Renal cortical epithelial cell (primary cell): ENCODE data around the gene PRDM16. TPM values are rescaled to one million over a fixed set of nuclear protein-coding genes. Genes with fewer than 3 reads are reported as not detected.
"Not testable (repeated sequence)": the region's sequence is repeated elsewhere in the genome, so short reads cannot be mapped to it uniquely, and the experiment has no call there.

Source experiments
- DNase-seq: peaks from one replicate; pipeline ENCODE4 v3.0.0-alpha.2; 2011; ENCODE audit warnings: low read depth
- total RNA-seq: library from RNA; depleted of rRNA; stranded (reverse); fragments of >200 nt; gene quantifications from 2 replicates; pipeline ENCODE4 v1.2.3, GENCODE V29; 2014

PRDM16 gene
- total RNA-seq, 1 donor from 2014 or later: 0.94 TPM

DNA sequence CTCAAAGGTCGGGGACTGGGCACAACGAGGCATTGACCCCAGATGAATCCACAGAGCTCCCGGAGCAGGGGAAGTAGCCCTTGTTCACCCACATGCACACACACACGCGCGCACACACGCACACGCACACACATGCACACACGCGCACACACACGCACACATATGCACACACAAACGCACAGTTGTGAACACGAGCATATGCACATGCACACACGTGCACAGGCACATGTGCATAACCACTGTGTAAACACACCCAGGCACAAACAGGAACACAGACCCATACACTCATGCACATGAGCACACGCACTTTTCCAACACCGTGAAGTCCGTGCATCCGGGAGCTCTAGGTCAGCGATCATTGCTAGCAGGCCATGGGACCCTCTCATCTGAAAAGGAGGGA is 208.6 kb downstream of the PRDM16 start:
- no peak for DNase-seq

DNA sequence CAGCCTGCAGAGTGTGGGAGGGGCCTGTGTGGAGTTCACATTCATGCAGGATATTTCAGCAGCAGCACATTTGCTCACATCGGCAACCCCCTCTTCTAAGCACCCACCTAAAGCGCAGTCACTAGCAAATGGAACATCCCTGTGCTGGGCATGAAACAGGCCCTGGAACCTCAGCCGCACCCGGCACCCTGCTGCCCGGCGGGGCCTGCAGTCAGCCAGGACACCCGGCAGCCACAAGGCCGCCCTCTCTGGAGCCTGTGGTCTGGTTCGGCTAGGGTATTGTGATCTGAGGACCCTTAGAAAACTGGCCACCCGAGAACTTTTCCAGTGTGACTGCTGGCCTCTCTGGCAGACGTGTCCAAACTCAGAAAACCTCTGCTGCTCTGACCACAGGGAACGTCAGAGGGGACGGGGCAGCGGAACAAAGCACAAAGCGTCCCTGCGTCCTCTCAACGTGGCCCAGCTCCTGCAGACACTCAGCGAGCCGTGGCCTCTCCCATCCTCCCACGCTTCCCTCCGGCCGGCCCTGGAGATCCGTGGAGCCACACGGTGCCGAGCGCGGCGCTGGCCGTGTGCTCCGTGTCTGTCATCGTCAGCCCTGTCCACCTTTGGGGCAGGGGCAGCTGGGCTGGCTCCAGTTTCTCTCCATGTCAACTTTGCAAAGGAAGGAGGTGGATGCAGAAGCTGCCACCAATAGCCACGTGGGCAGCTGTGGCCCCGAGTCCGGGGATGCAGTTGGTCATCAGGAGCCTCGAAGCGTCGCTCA is 209.6 kb downstream of the PRDM16 start:
- DNase-seq: no peak

DNA sequence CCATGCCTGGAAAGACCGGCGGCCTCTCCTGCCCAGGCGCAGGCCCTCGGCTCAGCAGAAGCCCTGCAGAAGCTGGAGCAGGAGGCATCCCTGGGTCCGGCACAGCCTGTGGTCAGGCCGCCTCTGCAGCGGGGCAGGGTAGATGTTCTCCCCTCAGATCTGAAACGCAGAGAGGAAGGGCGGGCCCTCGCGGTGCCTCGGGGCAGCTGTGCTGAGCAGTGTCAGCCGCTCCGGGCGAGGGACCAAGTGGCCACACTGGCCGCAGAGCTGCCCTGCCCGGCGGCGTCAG is 210.1 kb downstream of the PRDM16 start:
- DNase-seq: no peak

DNA sequence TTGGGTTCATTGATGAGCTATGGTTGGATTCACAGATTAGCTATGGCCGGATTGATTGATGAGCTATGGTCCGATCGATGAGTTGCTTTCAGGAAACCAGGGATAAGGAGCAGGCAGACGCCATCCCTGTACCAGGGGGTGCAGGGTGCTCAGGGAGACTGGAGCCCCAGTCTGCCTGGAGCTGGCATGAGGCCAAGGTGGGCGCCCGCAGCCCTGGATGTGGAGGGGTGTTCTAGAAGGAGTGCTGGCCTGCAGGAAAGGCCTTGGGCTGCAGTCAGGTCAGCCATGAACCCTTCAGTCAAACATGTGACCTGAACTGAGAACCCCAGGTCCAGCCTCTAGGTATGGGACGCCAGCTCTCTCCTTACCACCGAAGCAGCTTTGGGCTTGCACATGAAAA is 212.7 kb downstream of the PRDM16 start:
- no peak for DNase-seq

DNA sequence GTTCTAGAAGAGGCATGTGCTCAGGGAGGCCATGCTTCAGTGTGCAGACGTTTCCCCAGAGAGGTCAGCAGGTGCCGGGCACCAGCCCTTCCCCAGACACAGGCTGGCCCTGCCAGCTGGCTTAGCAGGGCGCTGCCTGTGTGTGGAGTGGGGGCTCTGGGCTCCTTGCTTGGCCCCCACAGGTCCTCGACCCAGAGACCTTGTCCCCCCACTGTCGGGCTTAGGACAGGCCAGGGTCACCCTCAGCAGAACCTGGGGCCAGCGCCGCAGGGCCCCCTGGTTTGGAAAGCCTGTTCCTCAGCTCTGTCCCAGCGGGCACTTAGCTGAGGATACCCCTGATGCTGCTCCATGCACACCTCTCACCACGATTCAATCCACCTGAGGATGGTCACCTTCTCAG is 213.2 kb downstream of the PRDM16 start:
- DNase-seq: no peak

DNA sequence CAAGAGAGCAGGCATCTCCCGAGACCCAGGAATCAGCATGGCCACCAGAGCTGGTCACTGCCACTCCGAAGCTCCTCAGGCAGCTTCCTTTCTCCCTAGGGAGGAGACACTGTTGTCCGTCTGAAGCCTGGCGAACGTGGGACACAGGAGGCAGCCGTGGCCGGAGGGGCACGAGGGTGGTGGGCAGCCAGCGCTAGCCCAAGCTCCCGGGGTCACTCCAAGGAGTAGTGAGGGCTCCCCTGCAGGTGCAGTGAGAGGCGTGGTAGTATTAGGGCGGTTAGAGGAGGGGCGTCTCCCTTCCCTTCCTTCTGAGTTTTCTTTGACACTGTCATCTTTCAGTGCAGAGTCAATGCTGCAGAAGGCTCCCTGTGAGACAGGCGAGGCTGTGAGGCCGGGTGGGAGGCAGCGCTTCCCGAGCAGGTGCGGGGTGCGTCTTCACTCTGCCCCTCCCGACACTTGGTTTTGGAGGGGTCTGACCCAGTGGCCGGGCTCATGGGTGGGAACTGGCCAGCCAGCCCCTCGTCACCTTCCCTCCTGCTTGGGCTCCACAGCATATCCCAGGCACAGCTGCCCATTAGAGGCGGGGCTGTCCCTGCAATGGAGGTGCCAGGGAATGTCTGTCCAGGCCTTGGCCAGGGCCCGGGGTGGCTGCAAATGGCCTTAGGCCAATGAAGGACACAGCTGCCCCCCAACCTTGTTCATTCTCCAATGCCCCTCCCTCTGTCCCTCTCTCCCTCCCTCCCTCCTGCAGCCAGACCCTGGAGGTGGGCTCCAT is 213.8 kb downstream of the PRDM16 start:
- no peak for DNase-seq

DNA sequence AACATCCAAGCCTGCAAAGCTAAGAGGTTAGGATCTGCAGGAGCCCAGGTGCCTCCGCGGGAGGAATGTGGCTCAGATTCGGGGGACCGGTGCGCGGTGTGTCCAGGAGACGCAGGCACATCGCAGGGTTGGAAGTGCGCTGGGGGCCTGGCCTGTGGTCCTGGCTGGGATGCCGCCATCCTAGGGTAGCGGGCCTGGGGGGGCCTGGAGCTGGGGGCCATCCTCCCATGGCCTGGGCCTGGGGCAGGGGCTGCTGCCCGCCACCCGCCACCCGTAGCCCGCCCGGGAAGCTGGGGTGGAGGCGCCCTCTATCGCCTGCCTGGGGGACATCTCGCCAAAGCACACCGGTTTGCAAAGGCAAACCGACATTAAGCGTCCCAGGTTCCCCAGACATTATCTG is 214.8 kb downstream of the PRDM16 start:
- no peak for DNase-seq

DNA sequence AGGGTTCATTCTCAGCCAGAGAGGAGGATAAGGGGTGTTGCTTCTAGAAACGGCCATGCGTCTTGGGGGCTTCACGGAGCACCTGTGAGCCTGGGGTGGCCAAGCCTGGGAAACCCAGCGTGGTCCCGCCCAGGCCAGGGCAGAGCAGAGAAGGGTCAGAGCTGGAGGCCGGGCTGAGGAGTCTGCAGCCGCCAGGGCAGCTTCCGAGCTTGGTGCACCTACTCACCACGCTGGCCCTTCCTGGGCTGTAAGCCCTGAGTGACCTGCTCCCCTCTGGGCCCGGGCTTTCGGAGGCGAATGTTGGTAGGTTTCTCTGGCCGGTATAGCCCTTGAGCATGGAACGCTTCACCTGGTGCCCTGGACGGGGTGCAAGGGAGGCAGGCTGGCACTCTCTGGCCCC is 215.7 kb downstream of the PRDM16 start:
- no peak for DNase-seq

DNA sequence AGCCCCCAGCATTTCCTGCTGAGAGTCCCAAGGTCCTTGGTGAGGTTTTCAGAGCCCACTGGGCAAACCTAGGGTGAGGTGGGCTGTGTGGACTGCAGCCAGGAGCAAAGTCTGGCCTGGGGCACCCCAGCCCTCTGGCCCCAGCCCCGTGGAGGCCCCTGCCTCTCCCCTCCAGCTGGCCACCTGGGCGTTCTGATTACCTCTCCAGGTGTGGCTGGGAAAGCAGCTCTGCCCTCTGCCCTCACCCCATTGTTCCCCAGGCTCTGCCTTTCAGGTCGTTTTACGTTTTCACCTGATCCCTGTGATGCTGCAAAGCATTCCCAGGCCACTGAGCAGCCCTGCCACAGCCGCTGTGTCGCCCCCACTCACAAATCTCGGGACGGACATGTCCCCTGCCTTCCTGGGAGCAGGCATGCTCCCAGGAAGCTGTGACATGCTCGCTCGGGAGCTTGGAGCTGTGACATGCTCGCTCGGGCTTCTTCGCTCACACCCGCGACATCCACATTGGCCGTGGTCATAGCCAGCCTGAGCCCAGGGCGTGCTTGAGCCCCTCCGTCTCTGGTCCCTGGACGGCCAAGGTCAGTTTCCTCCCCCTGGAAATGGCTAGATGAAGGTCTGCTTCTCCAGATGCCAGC is 216.2 kb downstream of the PRDM16 start:
- DNase-seq: no peak

DNA sequence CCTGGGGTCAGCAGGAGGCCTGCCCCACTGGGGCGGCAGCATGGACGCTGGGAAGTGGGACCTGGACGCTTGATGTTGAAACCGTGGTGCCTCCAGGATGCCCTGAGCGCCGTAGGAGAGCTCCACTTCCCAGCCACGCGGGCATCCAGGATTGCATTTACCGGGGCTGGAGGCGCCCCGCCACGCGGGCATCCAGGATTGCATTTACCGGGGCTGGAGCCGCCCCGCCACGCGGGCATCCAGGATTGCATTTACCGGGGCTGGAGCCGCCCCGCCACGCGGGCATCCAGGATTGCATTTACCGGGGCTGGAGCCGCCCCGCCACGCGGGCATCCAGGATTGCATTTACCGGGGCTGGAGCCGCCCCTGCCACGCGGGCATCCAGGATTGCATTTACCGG is 218.1 kb downstream of the PRDM16 start:
- DNase-seq: not testable (repeated sequence)

DNA sequence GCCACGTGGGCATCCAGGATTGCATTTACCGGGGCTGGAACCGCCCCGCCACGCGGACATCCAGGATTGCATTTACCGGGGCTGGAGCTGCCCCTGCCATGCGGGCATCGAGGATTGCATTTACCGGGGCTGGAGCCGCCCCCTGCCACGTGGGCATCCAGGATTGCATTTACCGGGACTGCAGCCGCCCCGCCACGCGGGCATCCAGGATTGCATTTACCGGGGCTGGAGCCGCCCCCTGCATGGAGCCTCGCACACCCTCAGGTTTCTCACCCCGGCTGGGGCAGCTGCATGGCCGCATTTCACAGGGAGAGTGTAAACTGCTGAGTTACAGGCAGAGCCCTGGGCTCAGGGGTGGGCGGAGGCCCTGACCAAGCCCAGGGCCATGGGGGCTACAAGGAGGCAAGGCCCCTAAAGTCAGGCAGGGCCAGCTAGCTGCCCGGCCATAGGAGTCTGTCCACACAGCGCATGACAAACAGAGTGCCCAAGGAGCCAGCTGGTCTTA is 218.7 kb downstream of the PRDM16 start:
- no peak for DNase-seq

DNA sequence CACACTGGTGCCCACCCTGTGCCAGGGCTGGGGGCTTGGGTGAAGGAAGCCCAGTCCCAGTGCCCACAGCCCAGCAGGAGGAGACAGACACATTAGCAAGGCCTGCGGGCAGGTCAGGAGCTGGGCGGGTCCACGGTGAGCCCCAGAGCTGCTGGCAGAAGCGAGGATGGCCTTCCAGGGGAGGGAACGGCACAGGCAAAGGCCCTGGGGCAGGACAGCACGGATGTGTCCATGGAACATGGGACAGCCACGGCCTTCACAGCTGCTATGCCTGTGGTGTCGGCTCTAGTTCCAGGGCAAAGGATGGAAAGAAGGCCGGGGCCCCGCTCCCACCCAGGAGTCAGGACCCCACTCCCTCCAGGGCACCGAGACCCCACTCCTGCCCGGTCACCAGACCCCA is 220.5 kb downstream of the PRDM16 start:
- DNase-seq: no peak

DNA sequence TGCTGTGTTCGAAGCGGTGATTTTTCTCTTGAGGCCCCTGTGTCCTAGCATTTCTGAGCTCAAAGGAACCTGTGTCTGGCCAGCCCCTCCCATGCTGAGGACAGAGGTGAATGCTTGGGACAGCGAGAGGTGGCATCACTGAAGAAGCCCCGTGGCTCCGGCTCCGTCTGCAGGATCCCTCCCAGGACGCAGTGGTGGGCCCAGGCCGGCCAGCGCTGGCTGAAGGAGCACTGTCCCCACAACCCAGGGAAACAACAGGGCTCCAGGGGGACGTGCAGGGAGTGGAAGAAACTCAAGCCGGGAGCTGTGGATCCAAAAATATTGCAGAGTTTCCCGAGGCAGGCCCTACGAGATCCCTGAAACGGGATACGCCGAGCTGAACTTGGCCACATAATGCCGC is 221.4 kb downstream of the PRDM16 start:
- DNase-seq: no peak

DNA sequence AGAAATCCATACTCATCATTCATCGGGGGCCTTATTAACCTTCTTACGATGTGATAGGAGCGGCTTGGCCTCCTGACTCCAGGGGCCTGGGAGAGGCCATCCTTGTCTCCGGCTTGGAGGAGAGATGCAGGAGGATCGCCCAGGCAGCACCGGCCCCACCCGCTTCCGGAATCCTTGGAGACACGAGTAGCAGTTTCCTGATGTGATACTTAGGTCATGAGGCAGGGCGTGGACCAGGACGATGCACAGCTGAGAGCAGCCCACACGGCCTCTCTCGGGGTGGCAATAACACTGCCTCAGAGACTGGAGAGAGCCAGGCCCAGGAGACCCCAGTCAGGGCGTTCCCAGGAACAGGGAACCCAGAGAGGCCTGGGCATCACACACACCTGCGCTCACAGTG is 221.9 kb downstream of the PRDM16 start:
- no peak for DNase-seq

DNA sequence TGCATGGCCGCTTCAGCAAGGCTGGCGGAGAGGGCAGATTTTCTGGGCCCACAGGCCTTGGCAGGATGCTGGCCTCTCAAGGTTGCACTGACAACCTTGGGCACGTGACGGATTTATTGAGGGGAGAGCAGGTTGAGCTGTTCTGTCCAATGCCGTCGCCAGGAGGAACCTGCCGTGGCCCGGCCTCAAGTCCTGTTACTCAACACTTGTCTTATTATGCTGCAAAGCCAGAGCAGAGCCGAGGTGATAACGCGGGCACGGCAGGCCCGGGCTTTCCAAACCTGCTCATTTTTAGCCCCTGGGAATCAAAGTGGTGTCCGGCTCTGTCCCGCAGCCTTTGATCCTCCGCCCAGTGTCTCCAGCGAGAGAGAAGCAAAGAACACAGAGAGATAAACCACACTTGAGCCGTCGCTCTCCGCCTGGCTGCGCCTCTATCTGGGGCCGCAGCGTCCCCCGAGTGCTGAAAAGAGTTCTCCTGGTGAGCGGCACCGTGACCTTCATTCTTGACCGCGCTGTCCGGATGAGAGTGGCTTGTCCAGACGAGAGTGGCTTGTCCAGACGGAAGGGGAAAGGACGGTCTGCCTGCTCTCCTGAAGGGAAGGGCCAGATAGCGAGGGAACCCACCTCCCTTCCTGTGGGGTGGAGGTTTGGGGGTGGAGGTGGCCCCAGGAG is 223.2 kb downstream of the PRDM16 start:
- DNase-seq: no peak

DNA sequence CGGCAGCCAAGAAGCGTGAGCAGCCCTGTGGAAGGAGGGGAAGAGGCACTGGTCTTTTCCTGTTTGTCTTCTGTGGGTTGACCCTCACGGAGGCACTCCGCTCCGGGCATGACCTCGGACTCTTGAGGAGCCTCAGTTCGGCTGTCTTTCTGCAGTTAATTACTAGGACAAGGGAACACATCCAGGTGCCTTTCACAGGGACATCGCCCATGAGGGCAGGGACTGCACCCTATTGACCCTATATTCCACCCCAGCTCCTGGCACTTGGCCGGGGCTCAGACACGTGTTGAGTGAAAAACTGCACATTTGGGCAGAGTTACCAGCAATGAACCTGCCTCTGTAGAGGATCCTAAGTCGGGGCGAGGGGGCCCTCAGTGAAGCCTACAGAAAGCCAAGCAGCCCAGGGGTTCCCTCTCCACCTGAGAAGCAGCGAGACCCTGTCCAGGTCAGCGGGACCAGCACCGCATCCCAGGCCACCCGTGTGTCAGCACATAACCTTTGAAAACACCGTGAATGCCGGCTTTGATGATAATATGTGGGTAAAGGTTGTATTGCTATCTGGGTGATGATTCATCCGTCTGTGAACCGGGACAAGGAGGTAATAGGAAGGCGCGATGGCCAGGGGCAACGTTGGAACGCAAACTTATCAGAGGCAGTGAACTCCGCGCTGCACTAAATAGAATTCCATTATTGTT is 224.0 kb downstream of the PRDM16 start:
- DNase-seq: no peak

DNA sequence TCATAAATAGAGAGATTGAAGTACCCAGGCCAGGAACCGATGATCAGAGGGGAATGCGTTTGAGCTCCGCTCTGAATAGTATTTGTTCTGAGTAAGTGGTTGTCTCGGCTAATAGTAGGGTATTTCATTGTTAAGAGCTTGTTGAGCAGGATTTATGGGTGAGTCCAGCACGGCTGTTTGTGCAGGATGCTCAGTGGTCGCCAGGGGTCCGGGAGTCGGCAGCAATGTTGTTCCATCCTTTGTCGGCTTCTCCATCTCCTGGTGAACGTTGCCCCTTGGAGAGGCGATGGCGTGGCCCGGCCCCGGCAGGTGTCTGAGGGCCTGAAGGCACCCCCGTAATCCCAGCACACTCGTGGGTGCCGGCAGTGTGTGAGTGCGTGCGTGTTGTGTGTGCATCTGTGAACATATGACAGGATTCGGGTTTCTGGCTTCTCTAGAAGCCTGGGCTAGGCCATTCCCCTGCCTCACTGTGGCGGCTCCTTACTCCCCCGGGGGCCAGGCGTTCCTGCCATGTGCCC is 224.6 kb downstream of the PRDM16 start:
- no peak for DNase-seq

DNA sequence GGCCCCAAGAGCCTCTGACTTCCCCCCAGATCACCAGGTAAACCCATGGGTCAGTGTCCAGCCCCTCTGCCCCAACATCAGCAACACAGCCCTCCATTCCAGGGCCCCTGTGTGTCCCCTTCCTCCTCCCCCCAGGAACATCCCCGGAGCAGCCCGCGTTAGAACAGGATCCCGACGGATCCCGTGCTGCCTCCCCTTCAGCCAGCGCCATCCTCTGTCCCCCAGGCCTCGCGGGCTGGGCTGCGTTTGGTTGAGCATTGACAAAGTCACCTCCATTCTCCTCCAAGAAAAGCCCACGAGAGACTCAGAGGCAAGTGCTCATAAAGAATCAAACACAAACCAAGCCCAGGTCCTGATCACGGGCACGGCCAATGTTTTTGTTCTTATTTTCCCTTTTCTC is 225.4 kb downstream of the PRDM16 start:
- DNase-seq: no peak

DNA sequence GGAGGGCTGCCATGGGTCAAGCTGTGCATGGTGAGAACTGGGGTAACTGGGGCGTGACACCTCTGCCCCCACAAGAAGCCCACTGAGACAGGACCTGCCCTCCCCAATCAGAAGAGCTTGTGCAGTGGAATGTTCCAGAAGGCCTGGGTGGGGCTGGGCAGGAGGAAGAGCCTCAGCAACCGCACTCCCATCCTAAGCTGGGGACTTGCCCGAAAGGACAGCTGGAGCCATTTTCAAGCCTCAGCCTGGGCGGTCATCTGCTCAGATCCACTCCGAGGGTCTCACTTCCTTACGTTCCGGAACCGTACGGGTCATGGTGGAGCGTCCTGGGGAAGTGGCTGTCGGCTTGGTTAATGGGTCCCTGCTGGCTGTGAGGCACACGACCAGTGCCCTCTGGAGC is 226.8 kb downstream of the PRDM16 start:
- no peak for DNase-seq

DNA sequence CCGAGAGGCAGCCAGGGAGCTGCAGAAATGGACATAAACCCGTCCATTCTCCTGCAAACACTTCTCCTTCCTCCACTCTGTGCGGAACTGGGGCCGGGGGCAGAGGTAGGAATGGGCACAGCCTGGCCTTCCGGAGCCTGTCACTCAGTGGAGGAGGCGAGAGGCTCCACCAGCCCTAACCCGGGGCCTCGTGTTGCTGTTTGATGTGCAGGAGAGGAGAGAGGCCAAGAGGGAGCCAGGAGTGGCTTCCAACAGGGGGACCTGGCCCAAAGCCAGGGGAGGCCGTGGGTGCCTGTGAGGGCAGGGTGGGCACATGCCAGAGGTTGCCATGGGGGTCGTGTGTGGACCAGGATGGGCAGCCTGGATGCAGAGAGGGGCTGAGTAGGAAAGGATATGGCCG is 227.3 kb downstream of the PRDM16 start:
- no peak for DNase-seq

DNA sequence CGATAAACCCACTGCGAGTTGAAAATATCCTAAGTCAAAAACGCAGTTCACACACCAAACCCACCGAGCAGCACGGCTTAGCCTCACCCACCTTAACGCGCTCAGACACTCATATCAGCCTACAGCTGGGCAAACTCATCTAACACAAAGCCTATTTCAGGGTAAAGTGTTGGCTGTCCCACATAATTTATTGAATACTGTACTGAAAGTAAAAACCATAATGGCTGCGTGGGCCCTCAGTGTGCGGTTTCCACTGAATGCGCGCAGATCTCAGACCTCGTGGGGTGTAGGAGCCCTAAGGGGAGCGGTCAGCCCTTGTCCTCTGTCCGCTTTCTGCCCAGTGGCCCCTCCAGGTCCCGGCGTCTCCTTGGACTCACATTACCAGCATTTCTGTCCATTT is 227.8 kb downstream of the PRDM16 start:
- DNase-seq: no peak

DNA sequence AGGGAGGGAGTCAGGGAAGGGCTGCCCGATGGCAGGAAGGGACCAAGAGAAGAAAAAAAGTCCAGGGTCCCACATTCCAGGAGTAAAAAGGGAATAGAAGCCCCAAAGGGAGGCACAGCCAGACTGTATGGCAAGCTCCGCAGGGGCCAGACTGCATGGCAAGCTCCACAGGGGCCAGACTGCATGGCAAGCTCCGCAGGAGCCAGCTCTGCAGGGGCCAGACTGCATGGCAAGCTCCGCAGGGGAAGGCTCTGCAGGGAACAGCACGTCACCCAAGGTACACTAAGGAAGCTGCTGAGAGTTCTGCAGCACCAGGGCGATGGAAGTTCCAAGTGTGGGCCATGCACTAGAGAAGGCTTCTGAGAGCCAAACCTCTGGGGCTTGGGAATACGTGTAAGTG is 228.8 kb downstream of the PRDM16 start:
- no peak for DNase-seq
